Measurements from ENCODE around the gene RMDN3. TPM values are rescaled to one million over a fixed set of nuclear protein-coding genes. Genes with fewer than 3 reads are reported as not detected.

RMDN3 gene
- total and polyA plus RNA-seq, 2 of the 13 experiments (the other 11 are each of a cell fraction or from before 2014, with no cell fraction given), result 16.8 to 19.5 TPM

DNA sequence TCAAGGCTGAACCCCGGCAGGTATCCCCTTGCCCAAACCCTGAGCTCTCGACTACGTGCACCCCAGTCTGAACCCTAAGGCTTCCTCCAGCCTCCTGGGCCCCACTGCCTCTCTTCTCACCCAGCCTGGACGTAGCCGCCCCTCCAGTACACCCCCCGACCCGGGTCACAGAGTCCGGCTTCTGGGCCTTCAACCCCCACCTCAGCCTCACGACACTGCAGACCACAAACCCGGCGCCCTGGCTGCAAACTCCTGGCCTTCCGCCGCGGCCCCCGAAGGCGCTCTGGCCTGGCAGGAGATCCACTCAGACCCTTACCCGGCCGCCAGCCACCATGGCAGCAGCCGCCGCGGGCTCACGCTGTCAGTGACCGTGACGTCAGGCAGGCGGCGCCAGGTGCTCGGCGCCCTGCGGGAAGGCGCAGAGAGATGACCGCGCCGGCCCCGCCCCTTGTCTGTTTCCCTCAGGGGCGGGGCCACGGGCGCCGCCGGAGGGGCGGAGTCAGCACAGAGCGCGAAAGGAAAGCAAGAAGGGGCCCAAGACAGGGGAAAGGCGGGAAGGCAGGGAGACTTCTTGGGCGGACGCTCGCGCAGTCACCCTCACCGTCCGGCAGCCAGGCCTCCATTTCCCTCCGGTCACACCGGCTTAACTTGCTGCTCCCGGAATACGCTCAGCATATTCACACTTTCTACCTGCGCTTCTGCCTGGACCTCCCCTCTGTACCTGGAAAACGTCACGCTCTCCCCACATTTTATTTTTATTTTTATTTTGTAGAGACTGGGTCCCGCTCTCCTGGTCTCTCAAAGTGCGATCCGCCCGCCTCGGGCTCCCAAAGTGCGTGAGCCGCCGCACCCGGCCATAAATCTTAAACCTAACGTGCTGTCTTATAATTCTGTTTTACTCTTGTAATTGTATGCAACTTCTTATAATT, at the start of gene RMDN3 (continued):
- TF ChIP-seq ZNF225 (CRISPR knock-in tag; IDR thresholded peaks at IDR 0.05) (no peak), PITX1 (CRISPR knock-in tag; IDR thresholded peaks at IDR 0.05) (0 out of 2 replicates have a peak, but pooled peaks have one; percentile 7), KDM4B (CRISPR knock-in tag; IDR thresholded peaks at IDR 0.05) (no peak), ZNF547 (CRISPR knock-in tag; IDR thresholded peaks at IDR 0.05) (no peak), NAIF1 (CRISPR knock-in tag; IDR thresholded peaks at IDR 0.05; ENCODE audit: borderline replicate concordance) (no peak), ZNF749 (CRISPR knock-in tag; IDR thresholded peaks at IDR 0.05; ENCODE audit: borderline replicate concordance) (no peak), ZKSCAN8 (CRISPR knock-in tag; IDR thresholded peaks at IDR 0.05; ENCODE audit: borderline replicate concordance) (no peak), RBM39 (IDR thresholded peaks at IDR 0.05; ENCODE audit: low read depth, low read length, poor library complexity, severe bottlenecking) (no peak), HOXA3 (CRISPR knock-in tag; IDR thresholded peaks at IDR 0.05) (peak; percentile 98), CBX5 (CRISPR knock-in tag; IDR thresholded peaks at IDR 0.05; ENCODE audit: borderline replicate concordance) (no peak), ZNF629 (CRISPR knock-in tag; conservative IDR thresholded peaks at IDR 0.05) (no peak), SMARCE1 (IDR thresholded peaks at IDR 0.05; ENCODE audit: borderline replicate concordance) (no peak), POGZ (CRISPR knock-in tag; IDR thresholded peaks at IDR 0.05) (peak; percentile 85; the same call in 1 of the 2 replicates), KLF16 (CRISPR knock-in tag; IDR thresholded peaks at IDR 0.05) (peak in 1 of 2 experiments; percentile 76; a peak in 2 of 4 replicates), MEIS2 (CRISPR knock-in tag; IDR thresholded peaks at IDR 0.05) (no peak; the same call in 1 of the 2 replicates), HNRNPL (IDR thresholded peaks at IDR 0.05; ENCODE audit: low read depth, low read length) (no peak), GTF2F1 (IDR thresholded peaks at IDR 0.05; ENCODE audit: low read length) (no peak), ZNF792 (CRISPR knock-in tag; IDR thresholded peaks at IDR 0.05) (no peak), ZNF713 (CRISPR knock-in tag; IDR thresholded peaks at IDR 0.05) (0 out of 2 replicates have a peak, but pooled peaks have one; percentile 61)
- TF ChIP-seq, protein P1, sequence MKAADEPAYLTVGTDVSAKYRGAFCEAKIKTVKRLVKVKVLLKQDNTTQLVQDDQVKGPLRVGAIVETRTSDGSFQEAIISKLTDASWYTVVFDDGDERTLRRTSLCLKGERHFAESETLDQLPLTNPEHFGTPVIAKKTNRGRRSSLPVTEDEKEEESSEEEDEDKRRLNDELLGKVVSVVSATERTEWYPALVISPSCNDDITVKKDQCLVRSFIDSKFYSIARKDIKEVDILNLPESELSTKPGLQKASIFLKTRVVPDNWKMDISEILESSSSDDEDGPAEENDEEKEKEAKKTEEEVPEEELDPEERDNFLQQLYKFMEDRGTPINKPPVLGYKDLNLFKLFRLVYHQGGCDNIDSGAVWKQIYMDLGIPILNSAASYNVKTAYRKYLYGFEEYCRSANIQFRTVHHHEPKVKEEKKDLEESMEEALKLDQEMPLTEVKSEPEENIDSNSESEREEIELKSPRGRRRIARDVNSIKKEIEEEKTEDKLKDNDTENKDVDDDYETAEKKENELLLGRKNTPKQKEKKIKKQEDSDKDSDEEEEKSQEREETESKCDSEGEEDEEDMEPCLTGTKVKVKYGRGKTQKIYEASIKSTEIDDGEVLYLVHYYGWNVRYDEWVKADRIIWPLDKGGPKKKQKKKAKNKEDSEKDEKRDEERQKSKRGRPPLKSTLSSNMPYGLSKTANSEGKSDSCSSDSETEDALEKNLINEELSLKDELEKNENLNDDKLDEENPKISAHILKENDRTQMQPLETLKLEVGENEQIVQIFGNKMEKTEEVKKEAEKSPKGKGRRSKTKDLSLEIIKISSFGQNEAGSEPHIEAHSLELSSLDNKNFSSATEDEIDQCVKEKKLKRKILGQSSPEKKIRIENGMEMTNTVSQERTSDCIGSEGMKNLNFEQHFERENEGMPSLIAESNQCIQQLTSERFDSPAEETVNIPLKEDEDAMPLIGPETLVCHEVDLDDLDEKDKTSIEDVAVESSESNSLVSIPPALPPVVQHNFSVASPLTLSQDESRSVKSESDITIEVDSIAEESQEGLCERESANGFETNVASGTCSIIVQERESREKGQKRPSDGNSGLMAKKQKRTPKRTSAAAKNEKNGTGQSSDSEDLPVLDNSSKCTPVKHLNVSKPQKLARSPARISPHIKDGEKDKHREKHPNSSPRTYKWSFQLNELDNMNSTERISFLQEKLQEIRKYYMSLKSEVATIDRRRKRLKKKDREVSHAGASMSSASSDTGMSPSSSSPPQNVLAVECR (CRISPR knock-in tag; IDR thresholded peaks at IDR 0.05; ENCODE audit: borderline replicate concordance), result peak; percentile 96
- TF ChIP-seq, protein P2, sequence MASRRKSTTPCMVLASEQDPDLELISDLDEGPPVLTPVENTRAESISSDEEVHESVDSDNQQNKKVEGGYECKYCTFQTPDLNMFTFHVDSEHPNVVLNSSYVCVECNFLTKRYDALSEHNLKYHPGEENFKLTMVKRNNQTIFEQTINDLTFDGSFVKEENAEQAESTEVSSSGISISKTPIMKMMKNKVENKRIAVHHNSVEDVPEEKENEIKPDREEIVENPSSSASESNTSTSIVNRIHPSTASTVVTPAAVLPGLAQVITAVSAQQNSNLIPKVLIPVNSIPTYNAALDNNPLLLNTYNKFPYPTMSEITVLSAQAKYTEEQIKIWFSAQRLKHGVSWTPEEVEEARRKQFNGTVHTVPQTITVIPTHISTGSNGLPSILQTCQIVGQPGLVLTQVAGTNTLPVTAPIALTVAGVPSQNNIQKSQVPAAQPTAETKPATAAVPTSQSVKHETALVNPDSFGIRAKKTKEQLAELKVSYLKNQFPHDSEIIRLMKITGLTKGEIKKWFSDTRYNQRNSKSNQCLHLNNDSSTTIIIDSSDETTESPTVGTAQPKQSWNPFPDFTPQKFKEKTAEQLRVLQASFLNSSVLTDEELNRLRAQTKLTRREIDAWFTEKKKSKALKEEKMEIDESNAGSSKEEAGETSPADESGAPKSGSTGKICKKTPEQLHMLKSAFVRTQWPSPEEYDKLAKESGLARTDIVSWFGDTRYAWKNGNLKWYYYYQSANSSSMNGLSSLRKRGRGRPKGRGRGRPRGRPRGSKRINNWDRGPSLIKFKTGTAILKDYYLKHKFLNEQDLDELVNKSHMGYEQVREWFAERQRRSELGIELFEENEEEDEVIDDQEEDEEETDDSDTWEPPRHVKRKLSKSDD (CRISPR knock-in tag; IDR thresholded peaks at IDR 0.05; ENCODE audit: low read depth), result peak; percentile 94
- TF ChIP-seq, protein P3, sequence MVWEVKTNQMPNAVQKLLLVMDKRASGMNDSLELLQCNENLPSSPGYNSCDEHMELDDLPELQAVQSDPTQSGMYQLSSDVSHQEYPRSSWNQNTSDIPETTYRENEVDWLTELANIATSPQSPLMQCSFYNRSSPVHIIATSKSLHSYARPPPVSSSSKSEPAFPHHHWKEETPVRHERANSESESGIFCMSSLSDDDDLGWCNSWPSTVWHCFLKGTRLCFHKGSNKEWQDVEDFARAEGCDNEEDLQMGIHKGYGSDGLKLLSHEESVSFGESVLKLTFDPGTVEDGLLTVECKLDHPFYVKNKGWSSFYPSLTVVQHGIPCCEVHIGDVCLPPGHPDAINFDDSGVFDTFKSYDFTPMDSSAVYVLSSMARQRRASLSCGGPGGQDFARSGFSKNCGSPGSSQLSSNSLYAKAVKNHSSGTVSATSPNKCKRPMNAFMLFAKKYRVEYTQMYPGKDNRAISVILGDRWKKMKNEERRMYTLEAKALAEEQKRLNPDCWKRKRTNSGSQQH (CRISPR knock-in tag; IDR thresholded peaks at IDR 0.05; ENCODE audit: low read depth), result no peak

Measured in HepG2 (cell line).